GM12873 (cell line): ENCODE results near the gene RPRML.

Experiments used
- CTCF ChIP-seq: IDR thresholded peaks from 2 replicates; pipeline ENCODE4 v1.5.1; 2012; ENCODE audit warnings: low read depth, mild to moderate bottlenecking, moderate library complexity, low read length, control low read depth; ENCODE audit not compliant: insufficient read depth; ENCODE audit errors: missing control alignments

RPRML gene

GRCh38 chr17:46991617-46992016 is 12.6 kb upstream of the RPRML start:
- TF ChIP-seq CTCF, result no peak

- no peak for TF ChIP-seq CTCF
These were observed 10.8 kb upstream of the RPRML start for GRCh38 chr17:46989637-46990431.

- no peak for TF ChIP-seq CTCF
These were observed 7.3 kb upstream of the RPRML start for GRCh38 chr17:46986366-46986765.

- no peak for TF ChIP-seq CTCF
These were observed 5.8 kb upstream of the RPRML start for GRCh38 chr17:46984892-46985291.

GRCh38 chr17:46984341-46984740 is 5.3 kb upstream of the RPRML start:
- no peak for TF ChIP-seq CTCF

GRCh38 chr17:46983782-46984181 is 4.7 kb upstream of the RPRML start:
- TF ChIP-seq CTCF, result no peak

- no peak for TF ChIP-seq CTCF
These were observed 3.5 kb upstream of the RPRML start for GRCh38 chr17:46982577-46982976.
